ENCODE measurements around the gene GC.

- no peak for TF ChIP-seq ZFX (IDR thresholded peaks at IDR 0.05; ENCODE audit: borderline replicate concordance)
- TF ChIP-seq CTCF (IDR thresholded peaks at IDR 0.05) = no peak
Observed at GRCh38 chr4:71827826-71828225, 43.9 kb upstream of the GC start.
